Activated CD8-positive, alpha-beta memory T cell treated with anti-CD3 and anti-CD28 coated beads, Interleukin-2, amount 50 U/mL, for 1 hour (primary cell): ENCODE measurements around the gene USP1.

Source experiments
- DNase-seq: peaks from one replicate; pipeline ENCODE4 v3.0.0-alpha.2; 2020; ENCODE audit errors: extremely low read depth

The USP1 gene

GRCh38 chr1:62426794-62427193 is 10.1 kb upstream of the USP1 start:
- no peak for DNase-seq

GRCh38 chr1:62428351-62428750 is 8.5 kb upstream of the USP1 start:
- DNase-seq: no peak

DNA sequence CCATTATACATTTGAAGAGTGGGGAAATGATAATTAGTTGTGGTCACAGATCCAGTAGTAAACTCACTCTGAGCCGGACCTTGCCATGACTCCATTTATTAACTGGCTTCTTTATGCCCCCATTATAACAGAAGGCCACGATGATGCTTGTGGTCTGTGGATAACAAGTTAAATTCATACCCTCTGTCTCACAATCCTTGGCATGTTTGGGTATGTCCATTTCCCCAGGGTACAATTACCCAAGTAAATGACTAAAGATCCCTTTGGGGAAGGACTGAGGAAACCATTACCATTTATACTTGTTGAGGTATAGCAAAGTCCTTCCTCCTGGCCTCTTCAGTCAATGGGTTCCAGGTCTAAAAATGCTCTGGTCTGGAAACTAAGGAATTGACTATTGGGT is 7.3 kb upstream of the USP1 start:
- no peak for DNase-seq

DNA sequence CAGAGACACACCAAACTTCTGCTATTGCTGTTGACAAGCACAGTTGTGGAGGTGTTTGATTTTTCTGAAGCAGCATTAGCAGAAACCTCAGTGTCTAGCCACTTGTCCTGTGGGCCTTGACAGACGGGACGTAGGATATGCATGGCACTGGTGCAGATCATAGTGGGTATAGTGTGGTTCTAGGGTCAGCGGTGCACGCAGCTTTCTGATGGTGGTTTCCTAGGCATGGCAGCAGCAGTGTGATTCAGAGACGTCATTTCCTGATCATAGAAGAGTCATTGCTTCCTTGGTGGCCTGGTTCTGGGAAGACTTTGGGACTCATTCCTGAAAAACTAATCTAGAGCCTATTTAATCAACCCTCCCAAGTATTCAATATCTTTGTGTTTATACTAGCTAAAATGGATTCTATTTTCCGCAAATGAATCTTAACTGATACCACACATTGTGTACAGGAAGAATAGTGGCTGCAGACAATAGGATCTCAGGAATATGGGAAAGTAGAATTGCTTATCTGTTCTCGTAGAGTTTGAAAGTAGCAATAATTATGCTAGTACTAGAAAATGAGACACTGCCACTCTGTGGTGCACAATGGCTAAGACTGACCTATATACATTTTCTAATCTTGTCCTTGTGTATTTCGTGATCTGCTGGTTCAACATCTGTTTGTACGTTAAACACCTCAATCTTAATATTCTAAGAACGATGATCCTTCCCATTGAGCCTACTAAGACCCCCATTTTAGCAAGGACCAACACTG is 2.8 kb upstream of the USP1 start:
- no peak for DNase-seq

- DNase-seq: no peak
Observed at GRCh38 chr1:62434618-62435001, 2.2 kb upstream of the USP1 start.

GRCh38 chr1:62435231-62436038 is 1.4 kb upstream of the USP1 start:
- no peak for DNase-seq

GRCh38 chr1:62436039-62436465 is 797 bp upstream of the USP1 start:
- DNase-seq: no peak

DNA sequence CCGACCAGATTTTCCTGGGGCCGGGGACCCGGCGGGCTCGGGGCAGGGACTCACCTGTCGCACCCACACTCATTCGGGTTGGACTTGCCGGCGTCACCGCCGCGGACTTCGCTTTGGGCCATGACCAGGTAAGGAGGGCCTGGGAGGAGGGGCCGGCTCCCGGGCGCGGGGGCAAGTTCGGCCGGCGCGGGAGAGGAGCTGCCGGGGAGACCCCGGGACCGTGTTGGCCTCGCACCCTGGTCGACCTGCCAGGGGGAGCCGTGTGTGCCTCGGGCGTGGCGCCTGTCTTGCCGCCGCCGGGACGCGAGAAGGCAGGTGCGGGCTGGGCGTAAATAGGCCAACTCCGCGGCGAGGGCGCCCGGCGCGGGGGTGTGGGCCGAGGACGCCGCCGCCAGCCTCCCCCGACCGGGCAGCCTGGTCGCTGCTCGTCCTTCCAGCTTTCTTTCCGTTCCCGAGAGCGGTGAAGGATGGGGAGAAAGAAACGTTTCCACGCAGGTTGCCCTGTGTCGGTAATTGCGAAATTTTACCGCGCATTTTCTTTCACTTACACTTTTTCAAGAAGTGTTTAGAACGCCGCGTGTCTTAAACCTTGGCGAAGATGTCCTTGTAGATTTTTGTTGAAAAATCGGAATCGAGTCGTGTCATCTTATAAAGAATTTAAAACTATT is 558 bp downstream of the USP1 start:
- DNase-seq: no peak

DNA sequence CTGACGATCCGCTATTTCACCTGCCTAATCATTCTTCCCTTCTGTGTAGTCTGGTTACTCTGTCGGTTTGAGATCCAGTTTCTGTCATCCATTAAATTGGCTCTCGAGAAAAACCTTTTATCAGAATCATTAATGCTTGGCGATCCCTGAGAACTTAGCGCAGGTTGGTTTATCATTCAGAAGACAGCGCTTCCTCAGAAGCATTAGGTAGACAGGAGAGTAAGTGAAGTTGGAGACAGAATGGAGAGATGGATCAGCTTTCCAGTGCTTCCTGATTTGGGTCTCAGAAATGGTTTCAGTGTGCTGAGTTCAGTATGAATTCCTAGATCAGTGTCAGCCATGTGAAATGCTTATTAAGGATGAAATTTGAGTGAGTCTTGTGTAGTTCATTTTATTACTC is 1.3 kb downstream of the USP1 start:
- DNase-seq: no peak

- no peak for DNase-seq
Observed at GRCh38 chr1:62439652-62440371, 3.0 kb downstream of the USP1 start.

DNA sequence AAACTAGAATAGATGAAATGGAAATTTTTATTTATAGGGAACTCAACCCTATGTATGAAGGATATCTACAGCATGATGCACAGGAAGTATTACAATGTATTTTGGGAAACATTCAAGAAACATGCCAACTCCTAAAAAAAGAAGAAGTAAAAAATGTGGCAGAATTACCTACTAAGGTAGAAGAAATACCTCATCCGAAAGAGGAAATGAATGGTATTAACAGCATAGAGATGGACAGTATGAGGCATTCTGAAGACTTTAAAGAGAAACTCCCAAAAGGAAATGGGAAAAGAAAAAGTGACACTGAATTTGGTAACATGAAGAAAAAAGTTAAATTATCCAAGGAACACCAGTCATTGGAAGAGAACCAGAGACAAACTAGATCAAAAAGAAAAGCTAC is 7.9 kb downstream of the USP1 start:
- no peak for DNase-seq

GRCh38 chr1:62448221-62448933 is 11.5 kb downstream of the USP1 start:
- DNase-seq: no peak

- no peak for DNase-seq
Observed at GRCh38 chr1:62450301-62450700, 13.5 kb downstream of the USP1 start.

- no peak for DNase-seq
Observed at GRCh38 chr1:62452951-62453350, 16.1 kb downstream of the USP1 start.

GRCh38 chr1:62457955-62458354 is 21.1 kb downstream of the USP1 start:
- no peak for DNase-seq

DNA sequence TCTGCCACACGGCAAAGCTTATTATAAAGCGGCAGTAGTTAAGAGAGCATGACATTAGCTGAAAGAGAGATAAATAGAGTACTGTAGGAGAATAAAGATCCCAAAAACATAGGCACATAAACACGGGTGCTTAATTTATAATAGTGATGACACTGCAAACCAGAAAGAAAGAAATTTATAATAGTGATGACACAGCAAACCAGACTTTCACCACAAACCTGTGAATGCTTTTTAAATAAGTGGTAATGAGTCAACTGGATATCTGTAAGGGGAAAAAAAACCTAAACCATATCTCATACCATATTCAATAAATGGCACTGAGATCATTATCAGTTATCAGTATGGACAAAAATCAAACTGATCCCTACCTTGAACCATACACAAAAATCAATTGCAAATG is 25.5 kb downstream of the USP1 start:
- DNase-seq: no peak

GRCh38 chr1:62467092-62467491 is 30.2 kb downstream of the USP1 start:
- DNase-seq: no peak

DNA sequence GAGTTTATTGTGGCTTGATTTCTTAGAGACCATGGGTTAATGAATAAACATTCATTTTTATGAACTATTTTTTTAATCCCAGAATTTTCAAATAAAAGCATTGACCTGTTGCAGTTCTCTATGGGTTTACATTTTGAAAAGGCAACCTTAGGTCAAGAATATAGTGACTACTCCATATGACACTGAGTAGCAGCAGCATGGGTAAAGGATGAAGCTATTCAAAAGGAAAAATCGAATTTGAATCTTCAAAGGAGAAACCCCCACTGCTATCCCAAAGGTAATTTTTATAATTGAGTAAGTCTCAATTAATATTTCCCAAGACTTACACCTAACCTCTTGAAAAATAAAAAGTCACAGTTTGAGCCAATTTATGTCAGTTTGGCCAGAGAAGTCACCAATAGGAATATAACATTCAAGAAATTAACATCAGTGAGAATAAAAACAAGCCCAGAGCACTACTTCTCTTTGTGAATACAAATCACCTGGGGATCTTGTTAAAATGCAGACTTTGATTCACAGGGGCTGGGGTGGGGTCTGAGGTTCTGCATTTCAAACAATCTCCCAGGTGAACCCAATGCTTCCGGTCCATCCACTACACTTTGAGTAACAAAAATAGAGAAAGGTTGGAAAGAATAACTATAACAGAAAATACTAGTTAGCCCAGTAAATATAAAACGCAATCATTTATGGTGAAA is 39.8 kb downstream of the USP1 start:
- DNase-seq: no peak

DNA sequence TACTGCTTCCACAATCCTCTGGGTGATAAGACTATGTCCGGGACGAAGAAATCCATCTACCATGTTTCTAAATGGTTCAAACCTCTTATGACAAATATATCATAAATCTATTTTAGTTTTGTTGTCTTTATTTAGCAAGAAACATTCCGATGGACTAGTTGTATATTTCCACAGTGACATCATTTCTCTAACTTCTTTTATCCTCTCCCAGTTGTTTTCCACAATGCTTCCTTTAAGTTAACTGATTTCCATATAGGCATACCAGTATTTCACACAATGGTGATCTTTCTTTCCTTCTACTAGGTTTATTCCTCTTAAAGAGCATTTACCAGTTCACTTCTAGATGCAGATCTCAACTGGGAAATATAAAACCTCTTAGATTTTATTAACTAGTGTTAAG is 44.8 kb downstream of the USP1 start:
- DNase-seq: no peak

DNA sequence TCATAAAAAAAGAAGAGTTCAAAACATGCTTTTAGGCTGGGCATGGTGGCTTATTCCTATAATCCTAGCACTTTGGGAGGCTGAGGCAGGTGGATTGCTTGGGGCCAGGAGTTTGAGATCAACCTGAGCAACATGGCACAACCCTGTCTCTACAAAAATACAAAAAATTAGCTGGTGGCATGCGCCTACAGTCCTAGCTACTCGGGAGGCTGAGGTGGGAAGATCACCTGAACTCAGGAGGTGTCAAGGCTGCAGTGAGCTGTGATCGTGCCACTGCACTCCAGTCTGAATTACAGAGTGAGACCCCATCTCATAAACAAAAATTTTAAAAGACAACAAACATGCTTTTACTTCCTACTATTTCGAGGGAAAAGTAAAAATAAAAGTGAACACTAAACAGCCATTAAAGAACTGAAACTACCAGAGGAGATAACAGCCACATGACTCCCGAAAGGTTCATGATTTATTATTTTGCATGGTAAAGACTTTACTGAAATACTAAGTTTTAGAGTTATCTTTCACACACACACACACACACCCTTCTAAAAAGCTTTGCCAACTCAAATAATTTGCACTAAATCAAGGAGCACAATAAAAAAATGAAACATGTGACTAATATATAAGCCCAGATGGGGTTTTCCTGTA is 48.1 kb downstream of the USP1 start:
- DNase-seq: no peak
